HCT116 (cell line): ENCODE results near the gene BMP4. TPM values are rescaled to one million over a fixed set of nuclear protein-coding genes. Genes with fewer than 3 reads are reported as not detected.

Experiments
- ATAC-seq: fragments of 200-7000 bp; cut with Tn5 transposase; 2 replicates; pipeline ENCODE4 v1.9.1; 2020; ENCODE audit warnings: mild to moderate bottlenecking, moderate library complexity
- BruUV-seq: library from RNA; stranded (reverse); fragments of 400-500 nt; replicated peaks from 2 replicates; lab custom pipeline; 2021; lab: Mats Ljungman, UMichigan
- CTCF ChIA-PET: fragments of 300-600 bp; sonication (Branson Sonifier 250); formaldehyde crosslinking; loops from one replicate; lab custom pipeline; 2021; ENCODE audit warnings: antibody characterized with exemption; lab: Charles Lee
- POLR2A ChIA-PET: fragments of 300-600, 350-600 bp; sonication (Branson Sonifier 250); formaldehyde crosslinking; loops from one replicate; lab custom pipeline; 2021; ENCODE audit warnings: antibody characterized with exemption; lab: Charles Lee
- RAD21 ChIA-PET, 2 experiments: fragments of 300-600 bp; sonication (Branson Sonifier 250); formaldehyde crosslinking; loops; one replicate each; lab custom pipeline; 2023; ENCODE audit warnings: low total read pairs in 2 of 2; ENCODE audit not compliant: uncharacterized antibody in 2 of 2, unreplicated experiment in 2 of 2, low non-redundant PET in 1 of 2; lab: Charles Lee
- DNase-seq: peaks from one replicate; pipeline ENCODE4 v3.0.0-alpha.2; 2010; ENCODE audit warnings: low read depth, low spot score
- H2AFZ ChIP-seq: fragments of 200-600 bp; shearing (Covaris generic), sonication (generic); 2 replicates; pipeline ENCODE4 v1.6.1; 2017; ENCODE audit warnings: low read depth, mixed run types, mixed read lengths, antibody characterized with exemption, low read length; ENCODE audit not compliant: poor library complexity, severe bottlenecking
- H3K27ac ChIP-seq: 2 replicates; pipeline ENCODE4 v1.5.1; 2012; ENCODE audit warnings: low read depth, low read length
- H3K27me3 ChIP-seq: fragments of 200-600 bp; sonication (generic); 2 replicates; pipeline ENCODE4 v1.6.1; 2016; ENCODE audit warnings: mixed run types, low read length, mixed read lengths; ENCODE audit not compliant: insufficient read depth
- H3K36me3 ChIP-seq, 2 experiments: fragments of 200-500 bp in 1 of 2; fragments of 200-600 bp in 1 of 2; sonication (Bioruptor generic) in 1 of 2; sonication (generic) in 1 of 2; 2 replicates each; pipeline versions ENCODE4 v1.5.1 to v1.6.1; 2014 to 2016; ENCODE audit warnings: low read length in 2 of 2, inconsistent platforms in 1 of 2, mixed read lengths in 1 of 2, mixed run types in 1 of 2; ENCODE audit not compliant: insufficient read depth in 2 of 2, control insufficient read depth in 1 of 2
- H3K4me1 ChIP-seq, 2 experiments: fragments of 200-600 bp in 1 of 2; sonication (generic) in 1 of 2; 2 replicates each; pipeline versions ENCODE4 v1.5.1 to v1.6.1; 2012 to 2017; ENCODE audit warnings: low read length in 2 of 2, inconsistent platforms in 1 of 2, mild to moderate bottlenecking in 1 of 2, mixed read lengths in 1 of 2, mixed run types in 1 of 2, moderate library complexity in 1 of 2; ENCODE audit not compliant: insufficient read depth in 2 of 2, control insufficient read depth in 1 of 2
- H3K4me2 ChIP-seq: fragments of 200-600 bp; sonication (generic); 2 replicates; pipeline ENCODE4 v1.6.1; 2017; ENCODE audit warnings: mixed run types, low read length, mixed read lengths
- H3K4me3 ChIP-seq, 2 experiments: fragments of 200-600 bp in 1 of 2; sonication (generic) in 1 of 2; replicated peaks in 1 of 2; 2 replicates each; pipeline ENCODE4 v1.5.1; 2011 to 2016; ENCODE audit warnings: low read length in 2 of 2, control low read depth in 1 of 2, low read depth in 1 of 2, mild to moderate bottlenecking in 1 of 2, mixed read lengths in 1 of 2, mixed run types in 1 of 2
- H3K79me2 ChIP-seq: fragments of 200-600 bp; sonication (generic); 2 replicates; pipeline ENCODE4 v1.6.1; 2017; ENCODE audit warnings: mild to moderate bottlenecking, mixed run types, low read length, moderate library complexity, mixed read lengths; ENCODE audit not compliant: insufficient read depth
- H3K9ac ChIP-seq: fragments of 200-600 bp; sonication (generic); 2 replicates; pipeline ENCODE4 v1.6.1; 2016; ENCODE audit warnings: low read length, mixed read lengths
- H3K9me2 ChIP-seq: fragments of 200-600 bp; sonication (generic), shearing (Covaris generic); 2 replicates; pipeline ENCODE4 v1.6.1; 2017; ENCODE audit warnings: mixed run types, mild to moderate bottlenecking, moderate library complexity; ENCODE audit not compliant: insufficient read depth
- H3K9me3 ChIP-seq, 2 experiments: fragments of 200-500 bp in 1 of 2; fragments of 200-600 bp in 1 of 2; sonication (Bioruptor generic) in 1 of 2; sonication (generic) in 1 of 2; 2 replicates each; pipeline ENCODE4 v1.6.1; 2014 to 2017; ENCODE audit warnings: low read length in 2 of 2, mixed read lengths in 2 of 2, inconsistent platforms in 1 of 2, low read depth in 1 of 2, mild to moderate bottlenecking in 1 of 2, mixed run types in 1 of 2, moderate library complexity in 1 of 2; ENCODE audit not compliant: control insufficient read depth in 1 of 2, insufficient read depth in 1 of 2
- H4K20me1 ChIP-seq: fragments of 200-600 bp; sonication (generic), shearing (Covaris generic); 2 replicates; pipeline ENCODE4 v1.6.1; 2017; ENCODE audit warnings: mixed run types, mild to moderate bottlenecking, moderate library complexity; ENCODE audit not compliant: insufficient read depth
- CBX3 ChIP-seq: IDR thresholded peaks from 2 replicates; pipeline ENCODE4 v1.6.1; 2012; ENCODE audit warnings: low read depth
- CEBPB ChIP-seq: IDR thresholded peaks from 2 replicates; pipeline ENCODE4 v1.6.1; 2012; ENCODE audit warnings: low read depth
- EGR1 ChIP-seq: IDR thresholded peaks from 2 replicates; pipeline ENCODE4 v1.6.1; 2012; ENCODE audit warnings: low read depth
- ELF1 ChIP-seq: IDR thresholded peaks from 2 replicates; pipeline ENCODE4 v1.6.1; 2012; ENCODE audit warnings: low read depth, borderline replicate concordance
- EZH2 ChIP-seq: fragments of 200-600 bp; sonication (generic); IDR thresholded peaks from 2 replicates; pipeline ENCODE4 v1.6.1; 2017; ENCODE audit warnings: antibody characterized with exemption, mixed run types
- EZH2phosphoT487 ChIP-seq: fragments of 200-600 bp; IDR thresholded peaks from 2 replicates; pipeline ENCODE4 v1.6.1; 2018; ENCODE audit warnings: antibody characterized with exemption, borderline replicate concordance
- FOSL1 ChIP-seq: IDR thresholded peaks from 2 replicates; pipeline ENCODE4 v1.6.1; 2012; ENCODE audit warnings: low read depth
- JUND ChIP-seq: IDR thresholded peaks from 2 replicates; pipeline ENCODE4 v1.6.1; 2012
- RAD21 ChIP-seq: IDR thresholded peaks from 2 replicates; pipeline ENCODE4 v1.6.1; 2012; ENCODE audit warnings: low read depth, mild to moderate bottlenecking
- SIN3A ChIP-seq: IDR thresholded peaks from 2 replicates; pipeline ENCODE4 v1.6.1; 2012; ENCODE audit warnings: low read depth
- SP1 ChIP-seq: IDR thresholded peaks from 2 replicates; pipeline ENCODE4 v1.6.1; 2012; ENCODE audit warnings: low read depth
- TCF7L2 ChIP-seq: IDR thresholded peaks from 2 replicates; pipeline ENCODE4 v1.7.0; 2011; ENCODE audit warnings: borderline replicate concordance, inconsistent platforms; ENCODE audit not compliant: insufficient read depth, insufficient read length; ENCODE audit errors: extremely low read depth
- YY1 ChIP-seq: IDR thresholded peaks from 2 replicates; pipeline ENCODE4 v1.6.1; 2011; ENCODE audit warnings: low read length, low read depth, moderate library complexity, mild to moderate bottlenecking; ENCODE audit not compliant: insufficient replicate concordance; ENCODE audit errors: extremely low read depth
- ZFX ChIP-seq: fragments of 450-650 bp; IDR thresholded peaks from 2 replicates; pipeline ENCODE4 v1.6.1; 2017
- ZNF274 ChIP-seq: fragments of 200-500 bp; sonication (Bioruptor generic); IDR thresholded peaks from 2 replicates; pipeline ENCODE4 v1.6.1; 2014; ENCODE audit warnings: mild to moderate bottlenecking, low read depth, low read length, inconsistent platforms
- intact Hi-C: fragments of 100-400 bp; cut with micrococcal nuclease; formaldehyde crosslinking; loops from 2 replicates; pipeline ENCODE4 v1.10.0; 2022
- total RNA-seq: library from RNA; stranded (reverse); gene quantifications from one replicate; pipeline ENCODE4 v1.2.1, GENCODE V29; 2021; ENCODE audit not compliant: unreplicated experiment
- TF ChIP-seq, protein P1 (sequence below): IDR thresholded peaks from 2 replicates; pipeline ENCODE4 v1.6.1; 2011; ENCODE audit warnings: mild to moderate bottlenecking, low read length, moderate library complexity; ENCODE audit not compliant: insufficient replicate concordance; ENCODE audit errors: extremely low read depth
- TF ChIP-seq, protein P2 (sequence below): IDR thresholded peaks from 2 replicates; pipeline ENCODE4 v1.6.1; 2012; ENCODE audit warnings: low read depth
- TF ChIP-seq, protein P3 (sequence below): IDR thresholded peaks from 2 replicates; pipeline ENCODE4 v1.6.1; 2012

BMP4 gene
- total RNA-seq, 1 experiment from 2014 or later = 145 TPM

DNA sequence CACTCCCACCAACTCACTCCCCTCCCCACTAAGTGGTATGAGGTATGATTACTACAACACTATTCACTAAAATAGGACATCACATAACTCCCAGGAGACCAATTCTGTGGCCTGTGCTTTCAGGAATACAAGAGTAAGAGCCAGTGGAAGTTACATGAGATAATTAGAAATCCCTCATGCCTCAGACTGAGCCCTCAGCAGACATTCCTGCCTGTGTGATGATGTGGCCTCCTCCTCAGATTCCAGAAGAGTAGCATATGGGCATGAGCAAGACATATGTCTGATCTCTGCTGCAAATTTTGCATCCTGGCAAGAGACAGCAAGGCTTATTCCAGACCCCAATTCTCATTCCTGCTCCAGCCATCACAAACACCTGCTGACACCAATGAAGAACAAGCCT, 46.0 kb upstream of the BMP4 start:
- no peak overlapping the region for H3K4me3 ChIP-seq

More for the DNA sequence above, 46.0 kb upstream of the BMP4 start:
- DNase-seq (no peak), ATAC-seq (no peak)
- H3K27ac ChIP-seq = no peak overlapping the region
- H3K79me2 ChIP-seq = no peaks in the 10 kb centered on the region
- no peak for TF ChIP-seq ZFX
- no peak for TF ChIP-seq EGR1
- TF ChIP-seq, protein P1, sequence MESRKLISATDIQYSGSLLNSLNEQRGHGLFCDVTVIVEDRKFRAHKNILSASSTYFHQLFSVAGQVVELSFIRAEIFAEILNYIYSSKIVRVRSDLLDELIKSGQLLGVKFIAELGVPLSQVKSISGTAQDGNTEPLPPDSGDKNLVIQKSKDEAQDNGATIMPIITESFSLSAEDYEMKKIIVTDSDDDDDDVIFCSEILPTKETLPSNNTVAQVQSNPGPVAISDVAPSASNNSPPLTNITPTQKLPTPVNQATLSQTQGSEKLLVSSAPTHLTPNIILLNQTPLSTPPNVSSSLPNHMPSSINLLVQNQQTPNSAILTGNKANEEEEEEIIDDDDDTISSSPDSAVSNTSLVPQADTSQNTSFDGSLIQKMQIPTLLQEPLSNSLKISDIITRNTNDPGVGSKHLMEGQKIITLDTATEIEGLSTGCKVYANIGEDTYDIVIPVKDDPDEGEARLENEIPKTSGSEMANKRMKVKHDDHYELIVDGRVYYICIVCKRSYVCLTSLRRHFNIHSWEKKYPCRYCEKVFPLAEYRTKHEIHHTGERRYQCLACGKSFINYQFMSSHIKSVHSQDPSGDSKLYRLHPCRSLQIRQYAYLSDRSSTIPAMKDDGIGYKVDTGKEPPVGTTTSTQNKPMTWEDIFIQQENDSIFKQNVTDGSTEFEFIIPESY = no peak
- TF ChIP-seq, protein P2, sequence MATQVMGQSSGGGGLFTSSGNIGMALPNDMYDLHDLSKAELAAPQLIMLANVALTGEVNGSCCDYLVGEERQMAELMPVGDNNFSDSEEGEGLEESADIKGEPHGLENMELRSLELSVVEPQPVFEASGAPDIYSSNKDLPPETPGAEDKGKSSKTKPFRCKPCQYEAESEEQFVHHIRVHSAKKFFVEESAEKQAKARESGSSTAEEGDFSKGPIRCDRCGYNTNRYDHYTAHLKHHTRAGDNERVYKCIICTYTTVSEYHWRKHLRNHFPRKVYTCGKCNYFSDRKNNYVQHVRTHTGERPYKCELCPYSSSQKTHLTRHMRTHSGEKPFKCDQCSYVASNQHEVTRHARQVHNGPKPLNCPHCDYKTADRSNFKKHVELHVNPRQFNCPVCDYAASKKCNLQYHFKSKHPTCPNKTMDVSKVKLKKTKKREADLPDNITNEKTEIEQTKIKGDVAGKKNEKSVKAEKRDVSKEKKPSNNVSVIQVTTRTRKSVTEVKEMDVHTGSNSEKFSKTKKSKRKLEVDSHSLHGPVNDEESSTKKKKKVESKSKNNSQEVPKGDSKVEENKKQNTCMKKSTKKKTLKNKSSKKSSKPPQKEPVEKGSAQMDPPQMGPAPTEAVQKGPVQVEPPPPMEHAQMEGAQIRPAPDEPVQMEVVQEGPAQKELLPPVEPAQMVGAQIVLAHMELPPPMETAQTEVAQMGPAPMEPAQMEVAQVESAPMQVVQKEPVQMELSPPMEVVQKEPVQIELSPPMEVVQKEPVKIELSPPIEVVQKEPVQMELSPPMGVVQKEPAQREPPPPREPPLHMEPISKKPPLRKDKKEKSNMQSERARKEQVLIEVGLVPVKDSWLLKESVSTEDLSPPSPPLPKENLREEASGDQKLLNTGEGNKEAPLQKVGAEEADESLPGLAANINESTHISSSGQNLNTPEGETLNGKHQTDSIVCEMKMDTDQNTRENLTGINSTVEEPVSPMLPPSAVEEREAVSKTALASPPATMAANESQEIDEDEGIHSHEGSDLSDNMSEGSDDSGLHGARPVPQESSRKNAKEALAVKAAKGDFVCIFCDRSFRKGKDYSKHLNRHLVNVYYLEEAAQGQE = no peak
- no peak for TF ChIP-seq JUND
- TF ChIP-seq, protein P3, sequence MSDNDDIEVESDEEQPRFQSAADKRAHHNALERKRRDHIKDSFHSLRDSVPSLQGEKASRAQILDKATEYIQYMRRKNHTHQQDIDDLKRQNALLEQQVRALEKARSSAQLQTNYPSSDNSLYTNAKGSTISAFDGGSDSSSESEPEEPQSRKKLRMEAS = no peak
- TF ChIP-seq TCF7L2 = no peak
- no peak for TF ChIP-seq SIN3A
- TF ChIP-seq FOSL1 = no peak
- TF ChIP-seq EZH2 = no peak
- TF ChIP-seq EZH2phosphoT487 = no peak
- TF ChIP-seq CBX3 = no peak
- TF ChIP-seq SP1 = no peak
- TF ChIP-seq CEBPB = no peak
- TF ChIP-seq ZNF274 = no peak
- TF ChIP-seq ELF1 = no peak
- no peak for TF ChIP-seq RAD21
- no peak for TF ChIP-seq YY1
- ChIA-PET CTCF (no interaction called here), POLR2A (interaction anchor here (1.5 kb wide), 1 partner anchor 49 kb away, joined by 3 read pairs; no protein-coding TSS in a partner anchor), RAD21 (no interaction called here)
- H3K27me3 ChIP-seq = no peaks in the 10 kb centered on the region
- no peaks in the 10 kb centered on the region for H3K9me2 ChIP-seq
- no peaks in the 10 kb centered on the region for H3K36me3 ChIP-seq
- peaks cover 44 to 46% of the 10 kb centered on the region in 2 experiments for H3K4me1 ChIP-seq
- H4K20me1 ChIP-seq = no peaks in the 10 kb centered on the region
- no peak overlapping the region for H2AFZ ChIP-seq
- no peaks in the 10 kb centered on the region for H3K9me3 ChIP-seq
- no TSS peak for BruUV-seq
- H3K4me2 ChIP-seq = no peak overlapping the region
- no peak overlapping the region for H3K9ac ChIP-seq
- intact Hi-C loops = loop anchor here (10.0 kb wide), 1 partner anchor 568 kb away; no protein-coding TSS in a partner anchor
